Heart right ventricle (tissue), 16 donors: Measurements from ENCODE around the gene RNPEPL1. TPM values are rescaled to one million over a fixed set of nuclear protein-coding genes. Genes with fewer than 3 reads are reported as not detected.

Source experiments
- ATAC-seq, 8 donors: fragments of 200-7000 bp; cut with Tn5 transposase; one replicate each; pipeline ENCODE4 v1.9.1; 2020; ENCODE audit warnings: mild to moderate bottlenecking in 8 of 8, moderate library complexity in 8 of 8, moderate number of reproducible peaks in 1 of 8
- DNase-seq, 2 donors: peaks; one replicate each; pipeline ENCODE4 v3.0.0-alpha.2; 2020
- H3K27ac ChIP-seq, 10 donors: fragments of 200-600 bp; sonication (generic) in 2 of 10; one replicate each; pipeline versions ENCODE4 v1.5.0 to v1.8.0; 2020 to 2022; ENCODE audit warnings: mild to moderate bottlenecking in 3 of 10
- H3K27me3 ChIP-seq, 7 donors: fragments of 200-600 bp; one replicate each; pipeline ENCODE4 v1.8.0; 2021 to 2022; ENCODE audit warnings: mild to moderate bottlenecking in 2 of 7
- H3K36me3 ChIP-seq, 9 donors: fragments of 200-600 bp; sonication (generic) in 1 of 9; one replicate each; pipeline versions ENCODE4 v1.5.0 to v1.8.0; 2020 to 2022; ENCODE audit warnings: mild to moderate bottlenecking in 2 of 9
- H3K4me1 ChIP-seq, 9 donors: fragments of 200-600 bp; sonication (generic) in 1 of 9; one replicate each; pipeline versions ENCODE4 v1.5.0 to v1.8.0; 2020 to 2022; ENCODE audit warnings: mild to moderate bottlenecking in 4 of 9
- H3K4me3 ChIP-seq, 10 donors: fragments of 200-600 bp; sonication (generic) in 2 of 10; one replicate each; pipeline versions ENCODE4 v1.5.0 to v1.8.0; 2020 to 2022; ENCODE audit warnings: mild to moderate bottlenecking in 7 of 10, moderate library complexity in 2 of 10
- H3K9me3 ChIP-seq, 11 donors: fragments of 200-600 bp in 10 of 11; sonication (generic) in 2 of 11; one replicate each; pipeline versions ENCODE4 v1.5.0 to v1.8.0; 2013 to 2022; ENCODE audit warnings: mild to moderate bottlenecking in 2 of 11, control low read depth in 1 of 11, moderate library complexity in 1 of 11
- WGBS, 2 donors: extraction: QIAGEN DNeasy Blood & Tissue Kit; methylation state at CpG; one replicate each; pipeline ENCODE4 v1.1.7; 2013; ENCODE audit warnings: inconsistent platforms in 1 of 2; 5-methylcytosine and 5-hydroxymethylcytosine counted together
- intact Hi-C, 10 donors: fragments of 100-400 bp; cut with DNase I; formaldehyde crosslinking; loops; one replicate each; pipeline versions ENCODE4 v1.11.1 to v1.14.2; 2022
- polyA plus RNA-seq, 2 donors: library from polyadenylated mRNA; stranded (reverse); fragments of 200-250 nt; gene quantifications; one replicate each; pipeline ENCODE4 v1.2.3, GENCODE V29; 2013
- total RNA-seq, 10 donors: library from RNA; stranded (reverse); fragmentation: NEBNext Ultra II Directional in 3 of 10; extraction: Animal tissue kit (Norgen Biotek cat#: 25700) in 3 of 10; gene quantifications; one replicate each; pipeline versions ENCODE4 v1.2.1 to v1.2.4, GENCODE V29; 2021 to 2023
- TF ChIP-seq, protein P1 (sequence below), 9 donors: fragments of 200-600 bp; sonication (generic) in 2 of 9; IDR thresholded peaks; one replicate each; pipeline versions ENCODE4 v1.5.0 to v1.8.0; 2021 to 2022; ENCODE audit warnings: antibody characterized with exemption in 9 of 9, mild to moderate bottlenecking in 5 of 9, moderate library complexity in 1 of 9
- donor health status: Arrhythmogenic right ventricular cardiomyopathy.
- donor health status: ischemic (EF 13 %, LVEDD 7.1; RV severe dilation, severe dysfunction).
- donor health status: healthy with polysubstance abuse.
- donor health status: DM: no; HTN: yes; CAD: no.
- donor health status: DM: no; HTN: no; CAD: no.
- donor health status: ischemic (EF 25% LVEDD 6.9; RV normal size, moderate dysfunction).
- donor health status: ischemic (EF 25% LVEDD 5.7; RV mildly dilated, moderate dysfunction).
- donor health status: healthy.
- donor health status: DM: yes; HTN: yes; CAD: no.
- donor health status: Ischemic cardiomyopathy.
- donor health status: ischemic (EF 35%, LVEDD 5.7; RV mildly dilated, moderate dysfunction).
- donor health status: nonischemic (EF 11% LVEDD 7.7; RV severe dilation, severe dysfunction).
- donor health status: DM: yes; HTN: yes; CAD: no.
- donor health status: PGD.
- donor health status: ischemic (EF 29% LVEDD 5.4; RV normal size, mild dysfunction).
- donor health status: nonischemic (EF 23%, LVEDD 6.1; RV moderate dilation, normal function).

The RNPEPL1 gene
- total and polyA plus RNA-seq, 12 donors, result 62.8 to 247 (median 75.2) TPM

DNA sequence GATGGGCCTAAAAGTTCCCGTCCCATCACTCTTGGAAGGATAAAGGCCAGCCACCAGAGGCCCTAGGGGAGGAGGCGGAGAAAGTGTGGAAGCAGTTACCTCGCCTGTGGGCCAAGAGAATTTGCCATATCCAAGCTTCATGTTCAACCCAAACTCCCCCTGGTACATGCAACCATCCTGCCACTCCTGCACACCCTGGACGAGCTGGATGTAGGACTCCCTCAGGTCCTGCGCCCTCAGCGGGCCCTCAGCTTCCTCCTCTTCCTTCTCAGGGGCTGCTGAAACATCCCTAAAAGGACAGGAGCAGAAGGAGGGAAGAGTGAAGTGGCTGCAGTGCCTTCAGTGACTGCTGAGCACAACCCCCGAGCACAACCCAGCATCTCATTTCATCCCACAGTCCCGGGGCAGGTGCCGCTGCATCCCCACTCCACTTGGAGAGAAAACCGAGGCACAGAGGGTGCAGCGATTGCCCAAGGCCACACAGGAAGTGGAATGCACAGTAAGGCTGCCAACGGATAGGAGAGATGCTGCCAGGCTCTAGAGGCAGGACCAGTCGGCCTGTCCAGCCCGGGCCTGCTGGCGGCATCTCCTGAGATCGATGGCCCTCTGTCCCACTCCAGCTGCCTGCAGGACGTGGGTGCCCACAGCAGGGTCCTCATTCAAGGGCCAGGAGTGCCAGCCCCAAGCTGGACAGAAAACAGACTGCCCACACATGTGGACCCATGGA, 13.4 kb upstream of the RNPEPL1 start:
- ATAC-seq (no peak), DNase-seq (no peak)
- intact Hi-C loops, result no loop called here

GRCh38 chr2:240555541-240556250, 12.6 kb upstream of the RNPEPL1 start:
- TF ChIP-seq, protein P1, sequence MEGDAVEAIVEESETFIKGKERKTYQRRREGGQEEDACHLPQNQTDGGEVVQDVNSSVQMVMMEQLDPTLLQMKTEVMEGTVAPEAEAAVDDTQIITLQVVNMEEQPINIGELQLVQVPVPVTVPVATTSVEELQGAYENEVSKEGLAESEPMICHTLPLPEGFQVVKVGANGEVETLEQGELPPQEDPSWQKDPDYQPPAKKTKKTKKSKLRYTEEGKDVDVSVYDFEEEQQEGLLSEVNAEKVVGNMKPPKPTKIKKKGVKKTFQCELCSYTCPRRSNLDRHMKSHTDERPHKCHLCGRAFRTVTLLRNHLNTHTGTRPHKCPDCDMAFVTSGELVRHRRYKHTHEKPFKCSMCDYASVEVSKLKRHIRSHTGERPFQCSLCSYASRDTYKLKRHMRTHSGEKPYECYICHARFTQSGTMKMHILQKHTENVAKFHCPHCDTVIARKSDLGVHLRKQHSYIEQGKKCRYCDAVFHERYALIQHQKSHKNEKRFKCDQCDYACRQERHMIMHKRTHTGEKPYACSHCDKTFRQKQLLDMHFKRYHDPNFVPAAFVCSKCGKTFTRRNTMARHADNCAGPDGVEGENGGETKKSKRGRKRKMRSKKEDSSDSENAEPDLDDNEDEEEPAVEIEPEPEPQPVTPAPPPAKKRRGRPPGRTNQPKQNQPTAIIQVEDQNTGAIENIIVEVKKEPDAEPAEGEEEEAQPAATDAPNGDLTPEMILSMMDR (IDR thresholded peaks at IDR 0.05), result no peak
- no peak for DNase-seq
- intact Hi-C loops, result no loop called here
- Histone ChIP-seq H3K36me3 (peaks cover 0 to 38% (median 3%) of the 10 kb centered on the region in 9 donors), H3K9me3 (peaks cover 0 to 7% (median 0%) of the 10 kb centered on the region in 11 donors), H3K4me1 (peaks cover 5 to 48% (median 30%) of the 10 kb centered on the region in 9 donors), H3K27me3 (no peaks in the 10 kb centered on the region), H3K27ac (no peak overlapping the region), H3K4me3 (no peak overlapping the region)
- no peak for ATAC-seq
- 96 to 97% methylated on average over 16 of the region's 16 CpGs for WGBS, 2 donors

More for the DNA sequence above, 13.4 kb upstream of the RNPEPL1 start:
- Histone ChIP-seq H3K36me3 (peaks cover 0 to 43% (median 3%) of the 10 kb centered on the region in 9 donors), H3K27me3 (no peaks in the 10 kb centered on the region), H3K9me3 (peaks cover 0 to 8% (median 0%) of the 10 kb centered on the region in 11 donors), H3K27ac (no peak overlapping the region), H3K4me3 (no peak overlapping the region), H3K4me1 (peaks cover 5 to 46% (median 29%) of the 10 kb centered on the region in 9 donors)
- TF ChIP-seq, protein P1 (IDR thresholded peaks at IDR 0.05), result no peak
- 94 to 95% methylated on average over 17 of the region's 17 CpGs for WGBS, 2 donors

DNA sequence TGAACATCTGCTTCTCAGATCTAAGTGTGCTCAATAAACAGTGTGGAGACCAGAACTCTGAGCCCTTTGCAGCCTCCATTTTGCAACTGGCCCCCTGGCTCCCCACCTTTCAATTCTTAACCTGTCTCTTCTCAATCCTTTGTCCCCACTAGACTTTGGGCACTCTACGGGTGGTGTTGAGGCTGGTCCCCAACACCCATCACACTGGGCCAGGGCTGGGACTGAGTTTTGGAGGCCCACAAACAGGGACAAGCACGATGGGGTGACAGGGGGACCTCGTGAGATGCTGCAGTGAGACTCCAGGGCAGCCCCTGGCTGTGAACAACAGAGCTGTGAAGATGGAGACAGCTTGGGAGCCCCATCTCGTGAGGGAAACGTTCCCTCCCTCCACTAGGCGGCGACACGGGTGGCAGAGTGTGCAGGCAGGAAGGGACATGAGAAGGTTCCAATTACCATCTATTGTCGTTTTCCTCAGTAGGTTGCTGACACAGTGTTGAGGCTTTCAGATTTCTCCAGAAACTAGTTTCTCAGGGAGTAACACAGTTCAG, 11.7 kb upstream of the RNPEPL1 start:
- WGBS, 2 donors, result 68 to 72% methylated on average over 9 of the region's 9 CpGs
- intact Hi-C loops, result no loop called here
- Histone ChIP-seq H3K4me3 (peak overlapping the region in 2 of 10 donors; percentile 52 to 56), H3K36me3 (peaks cover 0 to 29% (median 1%) of the 10 kb centered on the region in 9 donors), H3K27me3 (no peaks in the 10 kb centered on the region), H3K4me1 (peaks cover 6 to 53% (median 35%) of the 10 kb centered on the region in 9 donors), H3K9me3 (no peaks in the 10 kb centered on the region), H3K27ac (no peak overlapping the region)
- DNase-seq, result peak in 1 of 2 donors; percentile 25
- ATAC-seq, result no peak
- TF ChIP-seq, protein P1 (IDR thresholded peaks at IDR 0.05), result peak in 6 of 9 donors; percentile 17 to 54 (median 34)

GRCh38 chr2:240557101-240557751, 11.1 kb upstream of the RNPEPL1 start:
- Histone ChIP-seq H3K27ac (no peak overlapping the region), H3K27me3 (no peaks in the 10 kb centered on the region), H3K4me1 (peaks cover 9 to 59% (median 41%) of the 10 kb centered on the region in 9 donors), H3K36me3 (peaks cover 0 to 23% (median 0%) of the 10 kb centered on the region in 9 donors), H3K4me3 (peak overlapping the region; percentile 29 to 59 (median 52)), H3K9me3 (no peaks in the 10 kb centered on the region)
- intact Hi-C loops, result no loop called here
- TF ChIP-seq, protein P1 (IDR thresholded peaks at IDR 0.05), result no peak
- no peak for ATAC-seq
- peak in 1 of 2 donors; percentile 18 for DNase-seq
- 29 to 32% methylated on average over 40 to 51 of the region's 51 CpGs for WGBS, 2 donors
